Measurements from ENCODE around the gene PCSK1N. TPM values are rescaled to one million over a fixed set of nuclear protein-coding genes. Genes with fewer than 3 reads are reported as not detected.

The PCSK1N gene
- total RNA-seq, 1 donor from 2014 or later, result not detected

- DNase-seq (ENCODE audit: low spot score), result no peak
Measured at GRCh38 chrX:48789366-48790220, 45.8 kb downstream of the PCSK1N start.

GRCh38 chrX:48787505-48788443, 47.6 kb downstream of the PCSK1N start:
- no peak for DNase-seq (ENCODE audit: low spot score)

DNA sequence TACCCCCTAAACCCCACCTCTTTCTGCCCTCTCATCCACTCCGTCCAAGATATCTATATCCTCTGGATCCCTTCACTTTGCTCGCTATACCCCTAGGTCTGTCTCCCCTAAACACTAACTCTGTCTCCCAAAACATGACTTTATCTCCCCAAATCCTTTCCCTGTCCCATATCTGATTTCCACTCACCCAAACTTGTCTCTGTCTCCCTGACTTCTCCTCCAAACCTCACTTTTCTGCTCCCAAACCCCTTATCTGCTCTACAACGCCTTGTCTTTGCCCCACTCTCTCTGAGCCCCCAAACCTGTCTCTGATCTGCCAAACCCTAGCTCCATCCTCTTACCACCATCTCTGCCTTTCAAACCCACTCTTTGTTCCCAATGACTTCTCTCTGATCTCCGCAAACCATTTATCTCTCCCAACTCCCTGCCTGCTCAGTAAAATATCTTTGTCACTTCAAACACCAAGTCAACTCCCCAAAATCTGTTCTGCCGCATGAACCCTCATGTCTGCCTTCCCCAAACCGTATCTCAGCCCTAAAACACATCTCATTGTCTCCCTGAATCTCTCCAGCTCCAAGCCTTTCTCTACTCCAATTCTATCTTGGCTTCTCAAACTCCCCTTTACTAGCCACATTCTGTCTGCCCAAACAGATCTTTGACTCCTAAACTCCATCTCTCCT, 48.4 kb downstream of the PCSK1N start:
- DNase-seq (ENCODE audit: low spot score), result no peak

GRCh38 chrX:48786341-48786800, 49.0 kb downstream of the PCSK1N start, which contains the start of gene GATA1:
TSS of gene GATA1 (plus strand) at chrX:48786590. CDS start at chrX:48791110, 4,520 bp downstream.
- no peak for DNase-seq (ENCODE audit: low spot score)

- DNase-seq (ENCODE audit: low spot score), result no peak
Measured at GRCh38 chrX:48785540-48786214, 49.7 kb downstream of the PCSK1N start.

DNA sequence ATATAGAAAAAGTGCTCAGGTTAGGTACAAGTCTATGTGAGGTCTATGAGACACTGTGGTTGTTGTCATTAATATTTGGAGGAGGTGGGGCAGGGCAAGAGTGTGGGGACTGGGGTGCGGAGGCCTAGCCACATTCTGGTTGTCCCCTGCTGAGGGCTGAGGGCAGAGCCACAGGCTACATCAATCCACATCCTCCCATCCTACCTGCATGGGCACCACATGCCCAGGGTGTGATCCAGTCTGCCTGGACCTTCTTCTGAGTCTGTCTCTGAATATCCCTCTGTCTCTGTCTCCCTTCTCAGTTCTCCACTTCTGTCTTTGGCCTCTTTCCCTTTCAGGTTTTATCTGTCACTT, 50.2 kb downstream of the PCSK1N start:
- no peak for DNase-seq (ENCODE audit: low spot score)

DNA sequence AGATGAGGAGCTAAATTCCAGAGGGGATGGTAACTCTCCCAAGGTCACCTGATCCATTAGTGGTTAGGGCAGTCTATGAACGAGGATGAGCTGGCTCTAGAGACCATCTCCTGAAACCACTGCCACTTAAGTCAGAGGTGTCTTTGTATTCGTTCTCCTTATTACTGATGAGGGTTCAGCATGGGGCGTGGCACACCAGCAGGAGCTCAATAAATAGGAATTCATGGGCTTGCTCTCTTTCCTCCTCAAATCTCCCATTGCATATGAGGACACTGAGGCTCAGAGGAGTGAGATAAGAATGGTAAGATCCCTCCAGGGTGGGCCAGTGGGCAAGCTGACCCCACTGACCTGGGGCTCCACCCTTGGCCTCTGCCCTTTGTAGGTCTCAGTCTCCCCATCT, 50.7 kb downstream of the PCSK1N start:
- no peak for DNase-seq (ENCODE audit: low spot score)

GRCh38 chrX:48782795-48783194, 52.6 kb downstream of the PCSK1N start:
- DNase-seq (ENCODE audit: low spot score), result no peak

DNA sequence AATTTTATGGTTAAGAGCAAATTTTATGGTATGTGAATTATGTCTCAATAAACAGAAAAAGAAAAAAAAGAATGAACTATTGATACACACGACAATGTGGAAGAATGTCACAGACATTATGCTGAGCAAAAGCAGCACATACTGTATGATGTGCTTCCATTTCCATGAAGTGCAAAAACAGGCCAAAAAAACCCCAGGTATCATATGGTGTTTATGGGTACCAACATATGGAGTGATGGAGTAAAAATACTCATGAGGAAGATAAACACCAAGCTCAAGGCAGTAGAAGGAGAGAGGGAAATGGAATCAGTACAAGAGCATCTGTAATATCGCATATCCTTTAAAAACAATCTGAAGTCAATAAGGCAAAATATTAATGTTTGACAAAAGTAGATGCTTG, 53.2 kb downstream of the PCSK1N start:
- no peak for DNase-seq (ENCODE audit: low spot score)

DNA sequence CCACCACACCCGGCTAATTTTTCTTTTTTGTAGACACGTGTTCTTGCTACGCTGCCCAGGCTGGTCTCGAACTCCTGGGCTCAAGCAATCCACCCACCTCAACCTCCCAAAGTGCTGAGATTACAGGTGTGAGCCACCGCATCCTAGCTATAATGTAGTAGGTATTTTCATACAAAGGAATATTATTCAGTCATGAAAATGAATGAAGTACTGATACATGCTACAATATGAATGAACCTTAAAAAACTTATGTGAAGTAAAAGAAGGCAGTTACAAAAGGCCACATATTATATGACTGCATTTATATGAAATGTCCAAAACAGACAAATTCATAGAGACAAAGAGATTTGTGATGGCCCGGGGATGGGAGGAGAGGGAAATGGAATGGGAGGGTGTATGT, 53.7 kb downstream of the PCSK1N start:
- DNase-seq (ENCODE audit: low spot score), result no peak

Other genes starting within 250 kb of the PCSK1N start
- gene WDR13, start 238.1 kb downstream of the PCSK1N start, total RNA-seq (ENCODE audit: insufficient read depth, low replicate concordance), result 64.0 TPM
- 0.48 TPM for gene WAS, start 151.8 kb downstream of the PCSK1N start, total RNA-seq (ENCODE audit: insufficient read depth, low replicate concordance)
- gene SUV39H1, start 138.9 kb downstream of the PCSK1N start, total RNA-seq (ENCODE audit: insufficient read depth, low replicate concordance), result 4.6 TPM
- gene GLOD5, start 73.9 kb downstream of the PCSK1N start, total RNA-seq (ENCODE audit: insufficient read depth, low replicate concordance), result not detected
- gene GATA1, start 49.0 kb downstream of the PCSK1N start, total RNA-seq (ENCODE audit: insufficient read depth, low replicate concordance), result not detected
- 53.7 TPM for gene HDAC6, start 33.5 kb downstream of the PCSK1N start, total RNA-seq (ENCODE audit: insufficient read depth, low replicate concordance)
- 5.3 TPM for gene ERAS, start 9.1 kb downstream of the PCSK1N start, total RNA-seq (ENCODE audit: insufficient read depth, low replicate concordance)
- 25.3 TPM for gene TIMM17B, start 62.2 kb upstream of the PCSK1N start, total RNA-seq (ENCODE audit: insufficient read depth, low replicate concordance)
- gene PQBP1, start 62.3 kb upstream of the PCSK1N start, total RNA-seq (ENCODE audit: insufficient read depth, low replicate concordance), result 20.2 TPM
- gene SLC35A2, start 76.0 kb upstream of the PCSK1N start, total RNA-seq (ENCODE audit: insufficient read depth, low replicate concordance), result 13.7 TPM
- 7.9 TPM for gene PIM2, start 83.4 kb upstream of the PCSK1N start, total RNA-seq (ENCODE audit: insufficient read depth, low replicate concordance)
- 44.5 TPM for gene OTUD5, start 122.0 kb upstream of the PCSK1N start, total RNA-seq (ENCODE audit: insufficient read depth, low replicate concordance)
- gene KCND1, start 136.2 kb upstream of the PCSK1N start, total RNA-seq (ENCODE audit: insufficient read depth, low replicate concordance), result 1.2 TPM
- gene GRIPAP1, start 166.7 kb upstream of the PCSK1N start, total RNA-seq (ENCODE audit: insufficient read depth, low replicate concordance), result 20.2 TPM
- 22.1 TPM for gene TFE3, start 207.7 kb upstream of the PCSK1N start, total RNA-seq (ENCODE audit: insufficient read depth, low replicate concordance)
- gene CCDC120, start 223.4 kb upstream of the PCSK1N start, total RNA-seq (ENCODE audit: insufficient read depth, low replicate concordance), result 1.7 TPM
- 9.4 TPM for gene PRAF2, start 238.4 kb upstream of the PCSK1N start, total RNA-seq (ENCODE audit: insufficient read depth, low replicate concordance)
- gene WDR45, start 244.3 kb upstream of the PCSK1N start, total RNA-seq (ENCODE audit: insufficient read depth, low replicate concordance), result 13.5 TPM

Data from umbilical cord (tissue), 2 donors.